Activated effector memory CD4-positive, alpha-beta T cell treated with anti-CD3 and anti-CD28 coated beads, Interleukin-2, amount 50 U/mL, for 16 hours (primary cell): ENCODE results near the gene ACTR2.

Experiments used
- DNase-seq: peaks from one replicate; pipeline ENCODE4 v3.0.0-alpha.2; 2020

The ACTR2 gene

DNA sequence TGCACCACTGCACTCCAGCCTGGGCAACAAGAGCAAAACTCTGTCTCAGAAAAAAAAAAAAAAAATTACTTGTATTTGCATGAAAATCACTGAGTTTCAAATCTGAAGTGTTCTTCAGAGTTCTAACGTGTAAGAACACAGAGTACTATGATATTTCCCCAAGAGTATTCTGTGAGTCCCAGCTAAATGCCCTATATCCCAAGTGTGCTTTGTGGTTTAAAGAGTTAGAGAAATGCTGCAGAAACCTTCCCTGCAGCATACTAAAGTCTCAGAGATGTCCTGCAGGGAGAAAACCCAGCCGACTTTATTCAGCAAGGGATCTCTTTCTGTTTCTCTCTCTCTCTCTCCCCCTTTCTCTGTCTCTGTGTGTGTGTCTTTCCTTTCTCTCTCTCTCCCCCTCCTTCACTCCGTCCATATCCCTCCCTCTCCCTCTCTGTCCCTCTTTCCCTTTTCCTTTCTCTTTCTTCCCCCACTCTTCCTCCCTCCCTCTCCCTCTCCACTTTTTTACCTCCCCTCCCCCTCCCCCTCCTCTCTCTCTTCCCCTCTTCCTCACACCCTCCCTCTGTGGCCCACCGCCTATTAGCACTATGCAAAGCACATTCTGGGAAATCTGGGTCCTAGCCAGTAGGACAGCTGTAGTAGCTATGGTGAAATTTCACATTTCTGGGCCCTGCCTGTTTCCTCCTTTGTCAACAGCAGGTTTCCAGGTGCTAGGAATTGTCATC is 54.2 kb downstream of the ACTR2 start:
- DNase-seq = no peak

DNA sequence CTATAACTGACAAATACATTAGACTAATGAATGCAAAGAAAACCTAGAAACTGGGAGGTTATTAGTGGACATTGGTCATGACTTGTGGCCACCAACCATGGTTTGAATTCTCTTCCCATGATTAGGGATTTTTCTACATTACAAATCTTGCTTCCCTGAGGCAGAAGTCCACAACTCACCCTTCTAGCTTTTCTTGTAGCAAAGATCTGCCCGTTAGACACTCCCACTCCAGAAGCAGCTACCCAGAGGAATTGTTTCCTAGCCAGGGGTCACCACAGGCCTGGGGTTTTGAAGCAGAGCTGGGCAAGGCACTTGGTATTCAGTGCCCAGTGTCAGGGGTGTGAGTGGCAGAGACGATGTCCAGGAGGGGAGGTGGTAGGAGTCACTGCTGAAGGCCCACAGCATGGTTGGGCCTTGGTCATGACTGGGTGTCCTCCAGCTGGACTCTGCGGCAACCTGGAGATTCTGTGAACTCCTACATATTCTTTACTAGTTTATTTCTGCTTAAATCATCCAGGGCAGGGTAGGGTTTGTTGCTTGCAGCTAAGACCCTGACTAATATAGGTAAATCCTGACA is 54.9 kb downstream of the ACTR2 start:
- DNase-seq = no peak

DNA sequence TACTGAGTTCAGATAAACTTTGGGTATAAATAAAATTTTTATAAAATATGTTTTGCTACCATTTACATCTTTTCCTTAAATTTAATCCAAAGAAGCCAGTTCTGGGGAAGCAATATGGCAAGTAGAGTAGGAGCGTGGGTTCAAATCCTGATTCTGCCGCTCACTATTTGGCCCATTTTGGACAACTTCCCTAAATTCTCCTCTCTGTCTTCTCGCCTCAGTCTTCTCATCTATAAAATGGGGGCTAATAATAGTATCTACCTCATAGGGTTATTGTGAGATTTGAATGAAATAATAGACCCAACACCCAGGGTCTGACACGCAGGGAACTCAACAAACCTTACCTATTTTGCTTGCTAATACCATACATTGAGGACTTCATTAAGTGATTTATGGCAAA is 59.7 kb downstream of the ACTR2 start:
- no peak for DNase-seq

DNA sequence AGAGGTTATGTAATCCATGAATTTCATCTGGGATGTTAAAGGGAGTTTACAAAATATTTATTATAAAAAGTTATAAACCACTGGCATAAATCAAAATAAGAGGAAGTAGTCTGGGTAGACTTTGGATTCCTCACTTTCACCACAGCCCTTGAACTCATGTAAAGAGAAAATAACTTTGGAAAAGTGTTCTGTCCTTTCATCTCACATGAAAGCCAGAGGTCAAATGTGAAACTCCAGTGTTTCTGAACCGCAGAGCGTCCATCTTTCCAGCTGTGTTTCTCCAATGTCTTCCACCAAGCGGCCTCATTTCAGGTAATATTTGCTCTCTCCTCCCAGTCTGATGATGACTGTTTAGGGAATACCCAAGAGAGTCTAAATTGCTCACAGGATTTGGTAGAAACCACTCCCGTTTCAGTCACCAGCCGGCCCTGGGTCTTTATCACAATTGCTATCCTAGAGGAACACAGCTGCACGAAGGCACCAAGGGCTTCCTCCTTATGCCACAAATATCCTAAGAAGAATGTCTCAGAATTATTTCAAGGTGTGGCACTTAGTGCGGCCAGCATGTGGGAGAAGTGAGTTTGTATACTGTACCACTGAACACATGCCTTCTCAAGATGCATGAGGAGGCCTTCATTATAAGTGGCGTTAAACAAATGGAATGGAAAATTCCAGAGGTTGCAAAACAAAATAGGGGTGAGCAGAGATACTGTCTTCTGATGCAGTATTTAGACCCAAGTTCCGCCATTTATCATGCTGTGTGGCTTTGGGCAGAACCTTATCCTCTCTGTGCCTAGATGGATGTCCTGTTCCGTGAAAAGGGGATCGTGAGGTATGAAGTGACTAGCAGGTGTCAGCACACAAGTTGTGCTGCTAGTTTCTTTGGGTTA is 63.8 kb downstream of the ACTR2 start:
- no peak for DNase-seq

DNA sequence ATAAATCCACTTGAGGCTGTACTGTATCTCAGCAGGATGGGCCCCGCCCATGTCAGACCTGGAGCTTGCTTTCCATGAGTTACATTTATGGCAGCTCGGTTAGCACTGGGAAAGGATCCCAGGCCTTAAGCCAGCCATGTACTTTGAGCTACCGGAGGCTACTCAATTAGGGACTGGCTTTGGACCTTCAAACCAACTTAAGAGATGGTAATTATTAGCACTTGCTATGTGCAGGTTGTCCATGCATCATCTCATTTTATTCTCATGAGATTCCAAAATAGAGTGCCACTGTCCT is 64.4 kb downstream of the ACTR2 start:
- DNase-seq = no peak

DNA sequence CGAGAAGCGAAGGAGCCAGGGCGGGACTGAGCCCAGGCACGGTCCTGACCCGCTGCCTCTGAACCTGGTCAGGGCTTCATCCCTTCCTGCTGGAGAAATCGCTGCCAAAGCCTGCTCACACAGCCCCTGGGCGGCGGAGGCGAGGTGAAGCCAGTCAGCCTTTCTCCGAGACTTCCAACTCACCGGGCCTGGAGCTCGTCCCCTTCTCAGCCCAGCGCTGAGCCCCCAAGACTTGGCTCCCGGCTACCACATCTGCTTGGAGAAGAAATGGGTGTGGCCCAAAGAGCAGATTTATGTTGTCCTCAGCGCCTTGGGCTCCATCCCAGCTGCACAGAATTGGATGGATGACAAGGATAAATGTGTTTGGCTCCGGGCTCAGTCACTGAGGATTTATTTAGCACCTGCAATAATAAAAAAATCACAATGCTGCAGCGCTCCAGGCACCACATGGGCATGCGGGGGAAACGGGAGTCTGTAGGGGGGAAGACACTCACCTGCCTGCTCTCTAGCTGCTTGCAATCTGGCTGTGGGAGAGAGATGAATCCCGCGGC is 64.9 kb downstream of the ACTR2 start:
- DNase-seq = no peak

DNA sequence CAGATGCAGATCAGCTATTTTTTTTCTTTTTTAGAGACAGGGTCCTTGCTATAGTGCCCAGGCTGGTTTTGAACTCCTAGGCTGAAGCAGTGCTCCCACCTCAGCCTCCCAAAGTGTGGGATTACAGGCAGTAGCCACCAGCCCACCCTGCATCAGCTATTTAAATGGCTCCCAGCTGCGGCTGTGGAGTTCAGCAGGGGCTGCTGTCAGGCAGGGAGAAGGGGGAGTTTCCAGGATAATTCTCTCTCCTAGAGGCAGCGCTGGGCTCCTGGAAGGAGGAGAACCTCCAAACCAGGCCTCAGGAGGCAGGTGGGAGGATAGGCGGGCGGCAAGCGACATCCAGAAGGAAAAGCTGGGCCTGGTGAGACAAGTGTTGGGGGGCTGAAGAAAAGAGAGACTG is 65.7 kb downstream of the ACTR2 start:
- DNase-seq = no peak

DNA sequence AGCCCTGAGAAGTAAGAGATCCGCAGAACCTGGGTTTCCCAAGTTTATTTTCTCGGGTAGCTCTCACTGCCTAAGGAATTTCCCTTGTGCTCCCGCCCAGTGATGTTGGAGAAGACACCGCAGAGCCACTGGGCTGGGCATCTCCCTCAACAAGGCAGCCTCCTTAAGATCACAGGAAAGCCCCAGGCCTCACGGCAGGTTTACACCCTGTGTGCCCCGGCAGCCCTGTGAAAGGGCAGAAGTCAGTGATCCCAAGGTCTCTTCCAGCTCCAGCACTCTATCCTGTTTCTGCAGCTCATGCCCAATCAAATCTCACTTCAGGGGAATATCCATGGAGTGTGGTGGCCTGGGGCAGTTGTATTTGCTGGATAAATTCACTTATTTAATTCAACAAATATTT is 66.5 kb downstream of the ACTR2 start:
- DNase-seq = no peak

DNA sequence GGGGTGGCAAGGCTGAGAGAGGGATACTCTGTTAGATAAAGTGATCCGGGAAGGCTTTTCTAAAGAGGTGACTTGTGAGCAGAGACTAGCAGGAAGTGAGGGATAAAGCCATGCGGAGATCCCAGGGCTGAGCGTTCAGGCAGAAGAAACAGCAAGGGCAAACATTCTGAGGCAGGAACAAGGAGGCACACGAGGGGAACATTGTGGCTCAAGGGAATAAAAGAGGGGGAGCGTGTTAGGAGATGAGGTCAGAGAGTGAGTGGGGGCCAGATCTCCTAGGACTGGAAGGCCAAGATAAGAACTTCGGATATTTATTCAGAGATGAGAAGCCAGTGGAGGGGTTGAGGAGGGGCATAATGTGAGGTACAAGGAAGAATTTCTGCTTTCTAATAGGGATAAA is 67.1 kb downstream of the ACTR2 start:
- no peak for DNase-seq

DNA sequence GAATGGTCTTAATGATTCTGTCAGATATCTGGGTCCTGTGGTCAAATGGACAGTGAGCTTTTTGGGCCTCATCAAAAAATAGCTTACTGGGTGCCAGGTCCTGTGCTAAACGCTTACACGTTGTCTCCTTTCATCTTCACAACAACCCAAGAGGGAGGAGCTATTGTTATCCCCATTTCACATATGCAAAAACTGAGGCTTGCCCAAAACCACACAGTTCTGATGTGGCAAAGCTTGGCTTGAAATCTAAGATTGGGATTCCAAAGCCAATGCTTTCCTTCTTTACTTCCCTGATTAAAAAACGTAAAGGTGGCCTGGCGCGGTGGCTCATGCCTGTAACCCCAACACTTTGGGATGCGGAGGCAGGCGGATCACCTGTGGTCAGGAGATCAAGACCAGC is 69.3 kb downstream of the ACTR2 start:
- no peak for DNase-seq

DNA sequence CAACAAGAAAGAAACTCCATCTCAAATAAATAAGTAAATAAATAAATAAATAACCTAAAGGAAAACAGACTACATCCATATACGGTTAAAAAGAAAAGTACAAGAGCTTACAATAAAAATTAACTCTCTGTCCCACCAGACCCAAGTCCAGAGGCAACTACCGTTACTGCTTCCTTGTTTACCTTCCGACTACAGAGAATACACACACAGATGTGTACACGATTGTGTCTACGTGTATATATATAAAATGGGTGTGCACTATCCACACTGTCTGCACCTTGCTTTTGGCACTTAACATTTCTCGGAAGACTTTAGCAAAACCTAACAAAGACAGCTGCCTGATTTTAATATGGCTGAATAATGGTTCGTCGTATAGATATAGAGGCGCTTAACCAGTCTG is 69.9 kb downstream of the ACTR2 start:
- DNase-seq = no peak

DNA sequence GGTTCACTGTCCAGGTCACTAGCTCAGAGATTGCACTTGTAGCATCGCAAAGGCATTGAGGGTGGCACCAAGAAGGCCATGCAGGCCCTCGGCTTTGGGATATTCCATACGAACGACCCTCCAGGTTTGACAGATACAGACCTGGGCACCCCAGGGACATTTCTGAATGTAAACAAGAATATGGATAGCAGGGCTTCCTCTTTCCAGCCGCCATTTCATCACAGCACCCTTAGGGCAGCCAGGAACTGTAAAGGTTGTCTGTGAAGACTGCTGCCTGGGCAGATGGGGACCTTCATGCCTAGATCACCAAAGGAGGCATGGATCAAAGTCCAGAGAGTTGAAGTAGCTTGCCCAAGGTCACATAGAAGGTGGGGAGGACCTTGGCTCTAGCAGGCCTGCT is 70.5 kb downstream of the ACTR2 start:
- DNase-seq = no peak

DNA sequence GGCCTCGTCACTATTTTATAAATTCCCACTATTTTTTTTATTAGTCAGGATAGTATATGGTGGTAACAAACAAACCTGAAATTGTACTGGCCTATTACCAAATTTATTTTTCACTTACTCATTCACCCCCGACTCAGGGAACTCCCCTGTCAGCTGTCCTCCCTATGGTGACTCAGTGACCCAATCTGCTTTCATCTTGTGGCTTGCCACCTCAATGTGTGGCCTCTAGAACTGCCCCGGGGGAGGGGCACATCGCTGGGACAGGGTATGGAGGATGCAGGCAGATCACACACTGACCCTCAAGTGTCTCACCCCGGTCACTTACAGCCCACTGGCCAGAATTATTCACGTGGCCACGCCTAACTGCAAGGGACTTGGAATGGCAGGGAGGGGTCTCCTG is 71.6 kb downstream of the ACTR2 start:
- DNase-seq = peak; percentile 83

DNA sequence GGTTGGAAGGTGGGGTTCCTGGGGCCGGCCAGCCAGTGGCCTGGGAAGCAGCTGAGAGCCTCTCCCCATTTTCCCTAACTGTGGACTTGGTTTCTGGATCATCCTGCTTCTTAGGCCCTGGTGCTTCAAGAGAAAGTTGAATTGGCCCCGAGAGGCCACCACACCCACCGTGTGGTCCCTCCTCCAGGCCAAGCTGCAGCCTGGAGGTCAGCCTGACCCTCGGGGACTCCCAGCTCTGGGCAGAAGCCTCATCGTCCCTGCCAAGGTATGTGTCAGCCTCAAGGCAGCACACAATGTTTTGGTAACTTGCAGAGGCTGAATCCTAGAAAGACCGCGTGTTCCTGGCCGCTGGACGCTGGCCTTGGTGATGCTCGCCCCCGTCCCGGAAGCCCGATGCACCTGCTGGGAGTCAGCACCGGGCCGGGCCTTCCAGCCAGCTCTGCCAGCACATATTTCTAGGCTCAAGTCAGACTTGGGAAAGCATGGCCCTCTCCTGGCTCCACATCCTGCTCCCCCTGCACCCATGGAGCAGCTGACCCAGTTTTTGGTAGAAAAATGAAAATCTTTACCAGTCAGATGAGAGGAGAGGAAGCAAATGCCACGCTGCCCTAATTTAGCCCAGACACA is 72.6 kb downstream of the ACTR2 start:
- no peak for DNase-seq

DNA sequence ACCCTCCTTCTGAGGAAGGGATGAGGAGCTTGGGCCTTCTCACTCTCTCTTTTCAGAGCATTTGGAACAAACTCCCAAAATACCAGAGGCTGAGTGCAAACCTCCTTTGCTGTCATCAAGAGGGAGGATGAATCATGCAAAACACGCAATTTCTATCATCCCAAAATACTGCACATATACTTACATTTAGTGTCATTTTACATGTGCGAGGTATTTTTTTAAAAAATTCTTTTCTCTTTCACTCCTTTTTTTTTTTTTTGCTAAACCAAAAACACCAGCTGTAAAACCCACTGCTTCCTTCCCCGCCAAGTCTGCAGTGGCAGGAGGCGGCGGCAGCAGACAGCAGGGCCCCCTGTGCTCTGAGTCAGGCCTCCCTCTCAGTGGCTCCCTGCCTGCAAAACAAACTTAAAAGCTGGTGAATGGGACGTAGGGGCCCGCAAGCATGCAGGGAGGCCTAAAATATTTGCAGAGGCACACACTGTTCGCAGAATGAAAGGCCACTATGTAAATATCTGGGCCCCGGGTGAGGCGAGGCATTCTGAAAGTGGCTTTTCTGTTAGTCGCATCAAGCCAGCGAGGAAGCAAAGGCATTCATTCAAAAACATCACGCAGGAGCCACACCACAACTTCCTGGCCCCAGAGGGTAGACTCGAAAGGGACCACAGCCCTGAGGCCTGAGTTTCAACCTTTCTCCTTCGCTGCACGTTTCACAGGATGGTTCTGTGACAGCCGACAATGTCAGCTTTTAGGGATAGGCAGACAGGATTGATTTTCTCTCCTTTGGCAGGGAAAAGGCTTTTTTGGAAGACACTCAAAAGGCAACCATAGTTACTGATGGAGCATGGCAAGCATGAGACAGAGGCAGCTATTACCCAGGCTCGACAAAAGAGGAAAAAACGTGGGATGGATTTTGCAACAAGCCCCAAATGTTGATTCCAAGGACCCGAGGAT is 73.4 kb downstream of the ACTR2 start:
- DNase-seq = peak; percentile 90

DNA sequence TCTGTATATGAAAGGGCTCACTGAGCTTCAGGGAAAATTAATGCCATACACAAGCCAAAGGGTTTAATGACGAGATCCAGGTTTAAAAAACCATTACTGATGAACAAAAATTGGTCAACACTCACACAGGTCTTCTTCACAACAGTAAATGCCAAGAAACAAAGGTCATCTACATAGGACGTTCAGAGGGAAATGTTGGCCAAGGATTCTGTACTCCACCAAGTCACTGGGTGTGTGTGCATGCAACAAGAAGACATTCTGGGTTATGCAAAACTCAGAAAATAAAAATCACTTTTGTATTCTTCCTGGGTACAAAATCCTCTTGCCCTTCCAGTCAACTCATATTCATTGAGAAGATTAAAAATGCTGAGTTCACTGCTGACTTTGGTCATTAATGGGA is 78.3 kb downstream of the ACTR2 start:
- DNase-seq = no peak

DNA sequence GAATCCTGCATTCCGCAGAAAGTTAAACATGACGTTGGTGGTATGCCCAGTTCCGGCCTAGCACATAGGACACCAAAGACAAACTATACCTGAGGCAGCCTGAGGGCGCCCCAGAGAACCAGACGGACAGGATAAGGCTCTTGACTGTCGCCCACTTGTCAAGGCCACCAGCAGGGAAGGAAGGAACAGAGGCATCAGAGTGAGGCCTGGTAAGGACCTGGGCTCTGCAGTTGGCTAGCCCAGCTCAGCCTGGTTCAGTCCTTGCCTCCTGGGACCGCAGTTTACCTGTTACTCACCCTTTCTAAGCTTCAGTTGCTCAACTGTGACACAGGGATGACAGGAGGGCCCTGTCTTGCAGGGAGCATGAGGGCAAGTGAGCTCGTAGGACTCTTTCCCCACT is 82.1 kb downstream of the ACTR2 start:
- no peak for DNase-seq

DNA sequence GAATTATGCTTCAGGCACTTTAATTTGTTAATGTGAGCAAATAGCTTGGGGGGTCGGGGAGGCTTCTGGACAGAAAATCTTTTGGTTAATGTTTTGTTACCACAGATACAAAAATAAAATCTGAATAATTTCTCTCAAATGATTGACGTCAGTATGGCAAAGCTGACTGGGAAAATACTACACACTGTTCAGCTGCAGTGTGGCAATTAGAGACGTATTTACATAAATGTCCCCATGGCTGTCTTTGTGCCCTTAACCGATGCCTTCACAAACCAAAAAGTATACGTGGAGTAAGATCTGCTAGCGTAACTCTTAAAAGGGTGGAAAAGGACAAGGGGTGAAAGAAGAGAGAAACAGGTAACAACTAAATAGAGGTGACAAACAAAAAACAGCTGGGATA is 83.4 kb downstream of the ACTR2 start:
- no peak for DNase-seq

DNA sequence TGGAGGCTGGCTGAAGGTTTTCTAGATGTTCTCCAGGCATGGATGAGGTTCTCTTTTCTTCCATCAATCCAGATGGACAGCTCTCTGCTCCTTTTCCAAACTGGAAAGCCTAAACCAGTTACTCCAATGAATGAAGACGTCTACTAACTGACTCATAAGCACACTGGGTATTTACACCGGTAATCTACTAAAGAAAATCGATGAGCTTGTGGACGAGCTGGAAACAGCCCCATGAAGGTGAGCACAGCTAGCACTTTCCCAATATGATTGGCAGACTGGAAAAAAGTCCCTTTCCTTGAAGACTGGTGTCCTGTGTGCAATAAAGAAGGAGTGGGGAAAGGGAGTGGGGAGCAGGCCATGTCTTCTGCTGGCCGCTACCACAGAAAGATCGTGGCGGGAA is 84.0 kb downstream of the ACTR2 start:
- DNase-seq = no peak

DNA sequence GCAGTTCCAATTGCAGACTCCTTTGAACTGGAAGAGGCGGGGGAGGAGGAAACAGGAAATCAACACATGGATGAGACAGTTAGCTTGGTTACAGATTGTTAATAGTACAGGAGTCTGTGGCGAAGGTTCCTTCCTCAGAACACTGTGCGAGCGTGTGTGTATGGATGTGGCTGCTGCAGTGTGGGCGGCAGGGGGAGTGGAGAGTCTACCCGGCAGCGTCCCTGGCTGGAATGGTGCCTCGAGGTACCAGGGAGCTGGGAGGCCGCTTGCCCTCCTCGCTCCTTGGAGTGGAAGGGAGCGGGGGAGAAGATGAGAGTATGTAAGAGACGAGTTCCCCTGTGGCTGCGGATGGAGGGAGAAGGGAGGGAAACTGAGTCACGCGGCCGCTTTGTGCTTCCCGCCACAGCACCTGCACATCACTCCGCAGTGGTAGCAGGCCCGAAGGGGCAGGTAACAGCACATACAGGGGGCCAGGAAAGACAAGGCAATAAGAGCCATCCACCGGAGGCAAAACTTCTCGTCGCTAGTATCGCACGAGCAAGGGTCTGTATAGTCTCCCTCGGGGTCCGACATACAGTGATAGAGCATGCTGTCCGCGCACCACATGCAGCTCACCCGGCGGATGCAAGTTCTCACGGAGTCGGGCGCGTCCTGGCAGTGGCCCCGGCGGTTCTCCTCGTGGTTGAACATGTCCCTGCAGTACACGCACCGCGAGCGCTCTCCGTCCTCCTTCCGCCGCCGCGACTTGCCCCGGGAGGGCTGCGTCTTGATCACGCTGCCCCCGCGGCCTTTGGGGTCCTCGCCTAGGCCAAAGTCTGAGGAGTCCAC is 85.7 kb downstream of the ACTR2 start:
- no peak for DNase-seq

DNA sequence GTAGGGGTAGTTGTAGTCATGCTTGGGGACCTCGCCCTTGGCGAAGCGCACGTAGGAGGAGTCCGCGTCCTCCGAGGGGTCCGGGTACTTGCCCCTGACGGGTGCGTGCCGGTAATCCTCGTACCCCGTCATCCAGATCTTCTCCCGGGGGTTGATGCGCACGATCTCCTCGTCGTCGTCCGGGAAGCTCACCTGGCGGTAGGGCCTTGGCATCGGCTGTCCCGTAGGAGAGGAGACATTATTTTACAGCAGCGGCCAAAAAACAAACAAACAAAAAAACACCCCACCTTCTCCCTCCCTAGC is 86.3 kb downstream of the ACTR2 start:
- no peak for DNase-seq
